Esophagus (tissue), 2 donors: ENCODE results near the gene KRTAP19-7. TPM values are rescaled to one million over a fixed set of nuclear protein-coding genes. Genes with fewer than 3 reads are reported as not detected.

ENCODE experiments used
- polyA plus RNA-seq, 2 donors: library from polyadenylated mRNA; stranded (reverse); fragments of 200-250 nt; gene quantifications; one replicate each; pipeline ENCODE4 v1.2.3, GENCODE V29; 2013
- donor health status: healthy with polysubstance abuse.
- donor health status: Bipolar disorder and iron deficiency.

Gene KRTAP19-7
- polyA plus RNA-seq, 2 donors, result not detected

Other genes with a start within 250 kb of the KRTAP19-7 start
- gene KRTAP26-1, start 241.0 kb downstream of the KRTAP19-7 start, polyA plus RNA-seq, result not detected
- gene KRTAP27-1, start 223.6 kb downstream of the KRTAP19-7 start, polyA plus RNA-seq, result not detected
- not detected for gene KRTAP23-1, start 212.7 kb downstream of the KRTAP19-7 start, polyA plus RNA-seq
- not detected for gene KRTAP13-2, start 189.0 kb downstream of the KRTAP19-7 start, polyA plus RNA-seq
- gene KRTAP13-1, start 165.3 kb downstream of the KRTAP19-7 start, polyA plus RNA-seq, result not detected
- gene KRTAP13-3, start 135.4 kb downstream of the KRTAP19-7 start, polyA plus RNA-seq, result not detected
- gene KRTAP13-4, start 131.1 kb downstream of the KRTAP19-7 start, polyA plus RNA-seq, result not detected
- not detected for gene KRTAP15-1, start 121.0 kb downstream of the KRTAP19-7 start, polyA plus RNA-seq
- not detected for gene KRTAP19-1, start 80.9 kb downstream of the KRTAP19-7 start, polyA plus RNA-seq
- gene KRTAP19-2, start 73.9 kb downstream of the KRTAP19-7 start, polyA plus RNA-seq, result not detected
- not detected for gene KRTAP19-3, start 69.3 kb downstream of the KRTAP19-7 start, polyA plus RNA-seq
- not detected for gene KRTAP19-4, start 64.1 kb downstream of the KRTAP19-7 start, polyA plus RNA-seq
- not detected for gene KRTAP19-5, start 59.2 kb downstream of the KRTAP19-7 start, polyA plus RNA-seq
- gene KRTAP19-6, start 19.4 kb downstream of the KRTAP19-7 start, polyA plus RNA-seq, result not detected
- gene KRTAP22-2, start 29.1 kb upstream of the KRTAP19-7 start, polyA plus RNA-seq, result not detected
- not detected for gene KRTAP6-3, start 31.1 kb upstream of the KRTAP19-7 start, polyA plus RNA-seq
- not detected for gene KRTAP6-2, start 37.6 kb upstream of the KRTAP19-7 start, polyA plus RNA-seq
- gene KRTAP22-1, start 39.8 kb upstream of the KRTAP19-7 start, polyA plus RNA-seq, result not detected
- gene KRTAP6-1, start 52.6 kb upstream of the KRTAP19-7 start, polyA plus RNA-seq, result not detected
- gene KRTAP20-1, start 55.1 kb upstream of the KRTAP19-7 start, polyA plus RNA-seq, result not detected
- gene KRTAP20-4, start 59.3 kb upstream of the KRTAP19-7 start, polyA plus RNA-seq, result not detected
- gene KRTAP20-2, start 73.9 kb upstream of the KRTAP19-7 start, polyA plus RNA-seq, result not detected
- not detected for gene KRTAP20-3, start 81.5 kb upstream of the KRTAP19-7 start, polyA plus RNA-seq
- gene KRTAP21-3, start 157.5 kb upstream of the KRTAP19-7 start, polyA plus RNA-seq, result not detected
- not detected for gene KRTAP21-2, start 185.9 kb upstream of the KRTAP19-7 start, polyA plus RNA-seq
- gene KRTAP21-1, start 194.1 kb upstream of the KRTAP19-7 start, polyA plus RNA-seq, result not detected